GM21786 (cell line): Measurements from ENCODE around the gene ATP5F1E.

Experiments used
- ATAC-seq: cut with Tn5 transposase; IDR thresholded peaks from one replicate; pipeline ENCODE4 v1.9.1; 2021; ENCODE audit not compliant: unreplicated experiment

ATP5F1E gene

GRCh38 chr20:59032023-59032712 is at the start of gene ATP5F1E:
Gene ATP5F1E, minus strand, starts transcription at chr20:59032335. Its CDS starts 84 bp downstream, at chr20:59032251.
- peak; percentile 87 for ATAC-seq

GRCh38 chr20:59081036-59081435 is 48.9 kb upstream of the ATP5F1E start:
- no peak for ATAC-seq

GRCh38 chr20:59078231-59078630 is 46.1 kb upstream of the ATP5F1E start:
- ATAC-seq: no peak

- ATAC-seq: no peak
Measured at GRCh38 chr20:59077705-59078104, 45.6 kb upstream of the ATP5F1E start.

- ATAC-seq: no peak
Measured at GRCh38 chr20:59075934-59076508, 43.9 kb upstream of the ATP5F1E start.

GRCh38 chr20:59074456-59074855 is 42.3 kb upstream of the ATP5F1E start:
- no peak for ATAC-seq

- no peak for ATAC-seq
Measured at GRCh38 chr20:59073582-59073981, 41.4 kb upstream of the ATP5F1E start.

GRCh38 chr20:59071216-59071615 is 39.1 kb upstream of the ATP5F1E start:
- no peak for ATAC-seq

GRCh38 chr20:59069026-59069425 is 36.9 kb upstream of the ATP5F1E start:
- ATAC-seq: no peak

GRCh38 chr20:59068534-59068933 is 36.4 kb upstream of the ATP5F1E start:
- no peak for ATAC-seq

GRCh38 chr20:59064214-59064722 is 32.1 kb upstream of the ATP5F1E start:
- no peak for ATAC-seq

GRCh38 chr20:59063358-59064213 is 31.5 kb upstream of the ATP5F1E start:
- ATAC-seq: no peak

- no peak for ATAC-seq
Measured at GRCh38 chr20:59062081-59062480, 29.9 kb upstream of the ATP5F1E start.

- ATAC-seq: no peak
Measured at GRCh38 chr20:59055302-59055701, 23.2 kb upstream of the ATP5F1E start.

- ATAC-seq: no peak
Measured at GRCh38 chr20:59051666-59052185, 19.6 kb upstream of the ATP5F1E start.

- ATAC-seq: no peak
Measured at GRCh38 chr20:59050437-59050836, 18.3 kb upstream of the ATP5F1E start.

GRCh38 chr20:59048681-59049030 is 16.5 kb upstream of the ATP5F1E start:
- ATAC-seq: no peak

- no peak for ATAC-seq
Measured at GRCh38 chr20:59047938-59048680, 16.0 kb upstream of the ATP5F1E start.

GRCh38 chr20:59046862-59047261 is 14.7 kb upstream of the ATP5F1E start:
- ATAC-seq: no peak

GRCh38 chr20:59044796-59045195 is 12.7 kb upstream of the ATP5F1E start:
- ATAC-seq: no peak

- no peak for ATAC-seq
Measured at GRCh38 chr20:59044295-59044694, 12.2 kb upstream of the ATP5F1E start.
